ENCODE data around the gene ASIP.
"Not testable (repeated sequence)": the region's sequence is repeated elsewhere in the genome, so short reads cannot be mapped to it uniquely, and the experiment has no call there.

Gene ASIP, protein sequence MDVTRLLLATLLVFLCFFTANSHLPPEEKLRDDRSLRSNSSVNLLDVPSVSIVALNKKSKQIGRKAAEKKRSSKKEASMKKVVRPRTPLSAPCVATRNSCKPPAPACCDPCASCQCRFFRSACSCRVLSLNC

DNA sequence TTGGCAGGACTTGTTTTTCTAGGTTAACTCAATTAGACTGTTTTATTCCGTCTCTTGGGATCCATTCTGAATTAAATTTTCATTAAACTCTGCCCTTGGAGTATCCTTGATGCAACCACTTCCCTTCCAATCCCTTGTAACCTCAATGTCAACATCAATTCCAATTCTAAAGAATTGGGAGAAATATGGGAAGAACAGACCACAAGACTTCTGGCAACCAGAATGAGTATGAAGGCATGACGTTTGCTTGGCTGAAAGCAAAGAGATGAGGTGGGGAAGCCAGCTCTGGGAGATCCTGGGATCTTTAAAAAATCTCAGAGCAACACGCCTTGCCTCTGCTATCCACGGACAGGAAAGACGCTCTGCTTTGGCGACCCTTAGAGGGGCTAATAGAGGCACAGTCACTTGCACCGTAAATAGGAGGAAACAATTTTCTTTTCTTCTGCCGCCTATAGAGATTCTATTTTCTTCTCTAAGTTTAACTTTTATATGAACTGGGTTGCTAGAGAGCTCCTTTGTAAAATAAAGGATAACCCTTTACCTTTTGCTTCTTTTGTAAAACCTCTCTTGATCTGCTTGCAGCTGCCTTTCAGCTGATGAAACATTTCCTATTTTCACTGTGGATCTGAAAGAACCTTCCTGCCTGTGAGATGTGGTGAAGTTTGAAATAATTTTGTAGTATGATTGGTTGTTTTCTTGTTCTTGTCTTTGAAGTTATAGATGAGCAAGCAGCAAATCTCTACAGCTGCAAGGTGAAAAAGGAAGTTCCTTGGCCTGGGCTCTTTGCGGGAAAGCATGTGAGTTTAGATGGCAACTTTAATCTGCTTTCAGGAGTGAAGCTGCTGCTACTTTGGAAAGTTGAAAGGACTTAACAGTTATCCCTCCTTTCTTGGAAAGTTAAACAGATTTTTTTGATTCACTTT lies at the start of gene ASIP:
ASIP (plus strand) TSS at position 731 of the 923 bp plus-strand sequence. CDS start 18,952 bp downstream, outside the sequence.
- DNase-seq: no peak

DNA sequence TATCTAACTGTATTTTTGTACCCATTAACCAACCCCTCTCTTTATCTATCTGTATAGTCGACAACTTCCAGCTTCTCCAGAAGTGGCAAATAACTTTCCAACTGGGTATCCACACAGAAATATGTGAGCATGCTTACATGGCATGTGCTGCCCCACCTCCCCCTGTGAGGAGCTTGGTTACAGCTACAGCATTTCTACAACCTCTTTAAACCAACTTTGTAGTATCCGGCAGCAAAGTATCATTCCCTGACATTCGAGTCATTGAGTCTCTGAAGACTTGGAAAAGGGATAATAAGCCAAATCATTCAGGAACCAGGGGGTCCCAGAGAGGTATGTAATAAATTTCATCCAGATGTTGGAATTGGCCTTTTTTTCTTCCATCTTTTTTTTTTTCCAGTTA lies 48.2 kb upstream of the ASIP start:
- DNase-seq: no peak

DNA sequence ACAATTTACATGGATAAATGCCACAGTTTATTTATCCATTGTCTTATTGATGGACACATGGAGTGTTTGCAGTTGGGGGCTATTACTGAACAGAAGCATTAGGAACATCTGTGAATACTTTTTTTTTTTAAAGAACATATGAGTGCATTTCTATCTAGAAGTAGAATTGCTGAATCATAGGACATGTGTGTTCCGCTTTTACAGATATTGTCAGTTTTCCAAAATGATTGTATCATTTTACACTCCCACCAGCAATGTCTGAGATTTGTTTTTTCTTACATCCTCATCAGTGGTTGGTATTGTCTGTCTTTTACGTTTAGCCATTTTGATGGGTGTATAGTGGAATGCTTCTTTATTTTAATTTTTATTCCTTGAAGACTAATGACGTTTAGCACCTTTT lies 42.0 kb upstream of the ASIP start:
- no peak for DNase-seq

DNA sequence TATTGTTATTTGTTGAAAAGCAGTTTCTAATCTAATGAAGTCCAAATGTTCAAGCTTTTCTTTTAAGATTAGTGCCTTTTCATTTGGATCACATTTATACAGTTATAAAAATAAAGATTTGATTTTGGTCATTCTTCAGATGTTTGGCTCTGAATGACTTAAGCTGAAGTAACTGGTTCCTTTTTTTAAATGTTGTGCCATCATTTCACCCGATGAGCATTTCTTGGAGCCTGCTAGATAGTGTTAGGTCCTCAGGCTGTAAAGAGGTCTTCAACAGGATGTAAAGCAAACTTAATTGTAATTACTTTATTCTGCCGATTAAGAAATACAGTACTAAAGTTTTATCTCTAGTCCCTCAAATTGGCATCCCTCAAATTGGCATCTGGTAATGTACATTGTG lies 41.2 kb upstream of the ASIP start:
- no peak for DNase-seq

DNA sequence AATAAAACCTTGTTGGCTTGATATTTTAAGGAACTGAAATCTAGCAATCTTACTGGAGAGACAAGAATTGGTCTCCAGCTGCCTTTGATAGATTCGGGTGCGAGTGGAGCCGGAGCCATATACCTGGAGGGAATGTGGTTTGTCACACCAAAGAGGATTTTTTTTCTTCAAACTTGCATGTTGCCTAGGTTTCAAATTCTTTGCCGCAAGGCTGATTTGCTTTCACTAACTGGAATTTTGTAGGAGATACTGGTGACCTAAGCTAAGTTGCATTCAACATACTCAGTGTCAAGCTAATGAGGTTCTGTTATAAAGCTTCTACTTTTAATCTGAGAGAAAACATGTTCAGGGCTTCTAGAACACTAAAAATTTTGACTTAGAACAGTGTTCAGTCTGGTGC lies 39.7 kb upstream of the ASIP start:
- DNase-seq: no peak

DNA sequence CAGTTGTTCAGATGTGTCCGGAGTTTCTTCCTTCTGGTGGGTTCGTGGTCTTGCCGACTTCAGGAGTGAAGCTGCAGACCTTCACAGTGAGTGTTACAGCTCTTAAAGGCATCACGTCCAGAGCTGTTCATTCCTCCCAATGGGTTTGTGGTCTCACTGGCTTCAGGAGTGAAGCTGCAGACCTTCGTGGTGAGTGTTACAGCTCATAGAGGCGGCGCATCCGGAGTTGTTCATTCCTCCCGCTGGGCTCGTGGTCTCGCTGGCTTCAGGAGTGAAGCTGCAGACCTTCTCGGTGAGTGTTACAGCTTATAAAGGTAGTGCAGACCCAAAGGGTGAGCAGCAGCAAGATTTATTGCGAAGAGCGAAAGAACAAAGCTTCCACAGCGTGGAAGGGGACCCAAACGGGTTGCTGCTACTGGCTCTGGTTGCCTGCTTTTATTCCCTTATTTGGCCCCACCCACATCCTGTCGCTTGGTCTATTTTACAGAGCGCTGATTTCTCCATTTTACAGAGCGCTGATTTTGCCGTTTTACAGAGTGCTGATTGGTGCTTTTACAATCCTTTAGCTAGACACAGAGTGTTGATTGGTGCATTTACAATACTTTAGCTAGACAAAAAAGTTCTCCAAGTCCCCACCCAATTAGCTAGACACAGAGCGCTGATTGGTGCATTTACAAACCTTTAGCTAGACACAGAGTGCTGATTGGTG lies 35.9 kb upstream of the ASIP start:
- DNase-seq: not testable (repeated sequence)

DNA sequence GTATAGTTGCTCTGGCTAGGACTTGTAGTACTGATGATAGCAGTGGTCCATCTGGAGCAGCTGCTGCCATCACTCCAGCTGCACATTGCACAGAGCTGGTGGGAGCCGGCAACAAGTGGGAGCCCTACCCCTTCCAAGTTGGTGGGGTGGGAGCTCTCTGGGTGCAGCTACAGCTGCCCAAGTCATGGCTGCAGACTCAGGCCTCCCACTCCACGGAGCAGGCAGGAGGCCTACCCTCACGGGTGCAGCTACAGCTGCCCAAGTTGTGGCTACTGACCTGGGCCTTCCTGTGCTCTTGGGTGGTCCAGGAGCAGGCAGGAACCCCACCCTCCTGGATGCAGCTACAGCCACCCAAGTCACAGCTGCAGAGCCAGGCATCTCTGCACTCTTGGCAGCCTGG lies 32.1 kb upstream of the ASIP start:
- no peak for DNase-seq

DNA sequence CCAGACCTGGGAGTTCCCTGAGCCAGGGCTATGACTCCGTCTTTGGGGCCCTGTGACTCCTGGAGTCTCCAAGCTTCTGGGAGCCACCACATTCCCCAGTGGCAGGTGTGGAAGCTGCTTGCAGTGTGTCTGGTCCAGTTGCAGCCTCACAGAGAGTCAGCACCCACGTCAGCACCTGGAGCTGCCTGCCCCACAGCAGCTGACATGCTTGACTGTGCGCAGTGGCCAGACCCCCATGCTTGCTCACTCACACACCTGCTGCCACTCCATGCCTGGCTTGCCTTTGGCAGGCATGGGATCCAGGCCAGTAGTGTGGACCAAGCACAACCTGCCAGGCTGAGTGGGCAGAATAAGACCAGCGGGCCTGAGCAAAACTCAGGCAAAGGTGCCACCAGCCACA lies 31.0 kb upstream of the ASIP start:
- DNase-seq: no peak

DNA sequence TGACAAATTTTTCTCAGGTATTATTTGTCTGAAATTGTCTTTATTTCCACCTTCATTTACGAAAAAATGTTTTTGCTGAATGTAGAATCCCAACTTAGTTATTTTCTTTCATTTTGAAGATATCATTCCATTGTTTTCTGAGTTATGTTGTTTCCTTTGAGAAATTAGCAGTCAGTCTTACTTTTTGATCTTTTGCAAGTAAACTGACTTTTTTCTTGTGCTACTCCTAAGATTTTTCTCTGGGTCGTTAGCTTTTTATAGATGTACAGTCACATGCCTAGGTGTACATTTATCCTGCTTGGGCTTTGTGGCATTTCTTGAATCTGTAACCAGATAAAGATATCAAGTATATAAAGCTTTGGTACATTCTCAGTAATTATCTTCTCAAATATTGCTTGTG lies 29.6 kb upstream of the ASIP start:
- no peak for DNase-seq

DNA sequence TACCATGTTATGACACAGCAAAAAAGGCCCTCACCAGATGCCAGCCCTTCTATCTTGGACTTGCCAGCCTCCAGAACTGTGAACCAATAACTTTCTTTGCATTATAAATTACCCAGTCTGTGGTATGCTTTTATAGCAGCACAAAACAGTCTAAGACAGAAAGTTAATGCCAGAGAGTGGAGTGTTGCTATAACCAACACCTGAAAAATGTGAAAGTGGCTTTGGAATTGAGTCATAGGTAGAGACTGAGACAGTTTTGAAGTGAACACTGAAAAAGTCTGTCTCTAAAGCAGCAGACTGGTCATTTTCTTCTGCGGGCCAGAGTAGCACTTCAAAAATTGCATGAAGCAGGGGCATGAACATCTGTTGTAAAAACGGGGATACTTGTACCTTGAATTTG lies 28.0 kb upstream of the ASIP start:
- no peak for DNase-seq

DNA sequence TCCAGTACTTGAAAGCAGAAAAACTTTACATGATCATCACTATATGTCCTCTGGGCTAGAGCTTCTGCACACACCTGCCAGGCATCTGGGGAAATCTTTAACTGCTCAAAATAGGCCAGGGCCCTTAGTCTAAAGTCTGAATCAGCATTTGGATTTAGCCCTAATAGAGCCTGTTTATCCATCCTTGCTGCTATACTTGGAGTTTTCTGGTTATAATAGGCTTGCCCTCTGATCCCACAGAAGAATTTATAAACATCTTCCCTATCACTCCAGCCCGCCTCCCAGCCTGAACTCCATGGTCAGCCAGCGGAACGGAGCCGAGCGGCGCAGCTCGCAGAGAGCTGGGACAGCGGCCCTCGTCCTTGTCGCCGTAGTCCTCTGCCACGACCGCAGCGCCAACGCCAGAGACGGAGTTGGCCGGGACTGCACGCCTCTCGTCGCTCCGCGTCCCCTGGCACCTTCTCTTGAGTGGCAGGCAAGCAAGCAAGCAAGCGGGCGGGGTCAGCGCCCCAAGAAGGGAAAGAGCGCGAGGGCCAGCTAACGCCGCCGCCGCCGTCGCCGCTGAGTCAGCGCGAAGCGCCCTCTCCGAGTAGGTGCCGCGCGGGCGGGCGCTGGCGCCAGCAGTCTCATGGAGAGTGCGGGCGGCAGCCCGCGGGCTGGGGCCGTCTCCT lies 25.4 kb upstream of the ASIP start:
- DNase-seq: no peak

DNA sequence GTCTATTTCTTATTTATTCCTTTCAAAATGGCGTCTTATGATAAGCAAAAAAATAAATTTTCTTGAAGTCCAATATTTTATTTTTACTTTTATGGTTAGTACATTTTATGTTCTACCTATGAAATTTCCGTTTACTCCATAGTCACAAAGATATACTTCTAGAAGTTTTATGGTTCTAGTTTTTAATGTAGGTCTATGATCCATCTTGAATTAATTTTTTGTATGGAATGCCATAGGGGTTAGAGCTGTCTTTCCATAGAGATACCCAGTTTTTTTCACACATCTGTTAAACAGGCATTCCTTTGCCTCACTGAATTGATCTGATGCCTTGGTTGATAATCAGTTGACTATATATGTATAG lies 24.9 kb upstream of the ASIP start:
- DNase-seq: no peak

DNA sequence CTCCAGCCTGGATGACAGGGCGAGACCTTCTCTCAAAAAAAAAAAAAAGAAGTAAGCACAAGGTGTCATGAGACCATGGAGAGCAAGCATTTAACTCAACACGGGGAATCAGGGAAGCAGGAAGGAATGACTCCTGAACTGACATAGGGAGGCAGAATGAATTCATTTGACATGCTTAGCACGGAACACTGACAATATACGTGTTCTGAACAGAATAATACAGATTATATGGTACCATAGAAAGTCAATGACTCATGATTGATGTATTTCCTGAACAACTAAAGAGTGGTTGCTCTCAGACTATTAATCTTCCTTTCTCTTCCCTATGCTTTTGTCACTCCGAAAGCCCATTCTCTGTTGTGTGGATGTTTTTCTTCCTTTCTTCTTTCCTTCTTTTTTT lies 20.7 kb upstream of the ASIP start:
- no peak for DNase-seq

DNA sequence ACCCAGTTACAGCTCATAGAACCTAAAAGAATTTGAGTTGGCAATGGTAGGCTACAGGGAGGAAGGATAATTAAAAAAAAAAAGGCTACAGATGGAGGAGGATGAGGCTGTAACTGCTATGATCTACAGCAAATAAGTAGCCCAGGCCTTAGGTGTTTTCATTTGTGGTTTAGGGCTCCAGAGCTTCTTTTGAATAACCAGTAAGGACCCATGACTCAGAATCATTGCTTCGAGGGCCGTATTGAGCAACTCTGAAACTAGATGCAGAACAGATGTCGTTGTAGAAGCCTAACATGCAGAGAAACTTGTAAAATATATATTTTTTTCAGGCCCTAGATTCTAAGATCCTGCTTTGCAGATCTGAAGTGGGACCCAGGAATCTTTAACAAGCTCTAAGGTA lies 19.0 kb upstream of the ASIP start:
- DNase-seq: no peak

DNA sequence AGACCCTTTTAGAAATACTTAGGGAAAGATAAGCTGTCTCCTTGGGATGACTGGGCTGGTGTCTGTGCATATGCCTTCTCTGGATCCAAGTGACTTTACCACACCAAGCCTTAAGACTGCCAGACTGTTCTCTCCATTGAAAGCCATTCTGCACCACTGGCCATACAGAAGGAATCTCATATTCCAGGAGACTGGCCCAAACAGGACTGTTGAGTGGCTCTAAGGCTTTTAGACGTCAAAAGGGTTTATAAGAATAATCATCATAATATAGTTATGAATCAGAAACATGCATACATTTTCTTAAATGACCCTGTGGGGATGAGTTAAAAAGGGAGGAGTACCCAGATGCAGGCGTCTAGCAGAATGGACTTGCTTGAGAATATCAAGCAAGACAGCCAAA lies 17.0 kb upstream of the ASIP start:
- DNase-seq: not testable (repeated sequence)

DNA sequence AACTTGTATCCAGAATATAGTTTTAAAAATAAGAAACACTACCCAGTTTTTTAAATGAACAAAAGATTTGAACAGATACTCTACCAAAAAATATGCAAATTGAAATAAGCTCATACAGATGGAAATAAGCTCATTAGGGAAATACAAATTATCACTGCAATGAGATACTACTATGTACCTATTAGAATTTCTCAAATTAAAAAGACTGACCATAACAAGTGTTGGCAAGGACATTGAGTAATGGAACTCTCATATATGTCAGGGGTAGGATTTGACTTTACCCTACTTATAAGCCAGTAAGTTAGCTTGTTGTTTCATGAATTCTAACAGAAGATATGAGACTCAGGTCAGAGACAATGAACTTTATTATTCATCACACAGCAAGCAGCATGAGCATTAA lies 9.6 kb upstream of the ASIP start:
- no peak for DNase-seq

DNA sequence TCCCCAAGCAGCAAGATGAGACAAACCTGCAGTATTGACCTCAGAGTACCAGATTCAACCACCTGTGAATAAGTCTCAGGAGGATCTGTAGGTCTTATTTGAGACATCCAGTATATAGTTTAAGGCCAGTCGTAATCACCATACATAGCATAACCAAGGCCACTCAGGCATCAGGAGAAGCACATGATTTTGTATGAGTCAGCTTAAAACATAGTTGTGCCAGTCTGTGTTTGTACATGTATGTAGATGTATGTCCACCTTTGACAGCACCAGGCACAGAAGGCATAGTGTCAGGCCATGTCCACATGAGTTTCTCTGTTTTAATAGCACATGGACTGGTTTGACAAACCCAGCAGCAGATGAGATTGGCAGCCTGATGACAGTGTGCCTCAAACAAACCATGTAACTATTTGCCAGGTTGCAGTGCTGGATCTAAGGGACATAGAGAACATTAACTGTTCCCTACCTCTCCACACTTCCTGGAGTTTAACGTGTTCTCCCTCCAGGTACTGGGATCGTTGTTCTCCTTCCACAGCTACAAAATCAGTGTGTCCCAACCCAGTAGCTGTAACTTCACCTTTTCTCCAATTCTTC lies 8.6 kb upstream of the ASIP start:
- no peak for DNase-seq

DNA sequence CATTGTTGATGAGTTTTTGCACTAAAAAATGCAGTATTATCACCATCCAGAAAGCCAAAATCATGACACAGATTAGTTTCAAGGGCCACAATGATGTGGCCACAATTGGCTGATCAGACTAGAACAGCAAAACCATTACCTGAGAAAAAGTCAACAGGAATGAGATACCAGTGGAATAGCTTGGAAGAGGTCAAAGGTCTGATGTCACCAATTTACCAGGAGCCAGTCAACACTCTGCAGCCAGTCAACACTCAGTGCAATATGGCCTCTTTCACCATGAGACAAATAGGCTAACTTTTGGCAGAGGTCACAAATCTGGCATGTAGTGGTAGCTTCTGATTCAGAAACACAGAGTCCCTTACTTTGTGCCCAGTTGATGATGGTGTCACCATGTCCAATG lies 7.5 kb upstream of the ASIP start:
- DNase-seq: no peak

DNA sequence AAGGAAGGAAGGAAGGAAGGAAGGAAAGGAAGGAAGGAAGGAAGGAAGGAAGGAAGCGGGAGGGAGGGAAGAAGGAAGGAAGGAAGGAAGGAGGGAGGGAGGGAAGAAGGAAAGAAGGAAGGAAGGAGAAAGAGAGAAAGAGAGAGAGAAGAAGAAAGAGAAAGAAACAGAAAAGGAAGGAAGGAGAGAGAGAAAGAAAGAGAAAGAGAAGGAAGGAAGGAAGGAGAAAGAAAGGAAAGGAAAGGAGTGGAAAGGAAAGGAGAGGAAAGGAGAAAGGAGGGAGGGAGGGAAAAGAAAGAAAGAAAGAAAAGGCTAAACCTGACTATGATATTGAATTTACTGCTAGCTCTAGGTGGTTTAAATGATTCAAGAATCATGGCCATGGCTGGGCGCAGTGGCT lies 5.3 kb upstream of the ASIP start:
- DNase-seq: no peak

DNA sequence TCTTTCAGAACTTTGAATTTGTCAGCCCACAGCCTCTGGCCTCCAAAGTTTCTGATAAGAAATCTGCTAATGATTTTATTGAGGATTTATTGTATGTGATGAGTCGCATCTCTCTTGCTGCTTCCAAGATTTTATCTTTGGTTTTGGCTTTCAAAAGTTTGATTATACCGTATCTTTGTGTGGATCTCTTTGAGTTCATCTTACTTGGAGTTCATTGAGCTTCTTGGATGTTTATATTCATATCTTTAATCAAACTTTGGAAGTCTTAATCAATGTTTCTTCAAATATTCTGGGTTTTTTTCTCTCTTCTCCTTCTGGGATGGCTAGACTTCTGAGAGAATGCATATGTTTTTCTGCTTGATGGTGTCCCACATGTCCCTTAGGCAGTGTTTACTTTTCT lies 3.3 kb upstream of the ASIP start:
- no peak for DNase-seq

DNA sequence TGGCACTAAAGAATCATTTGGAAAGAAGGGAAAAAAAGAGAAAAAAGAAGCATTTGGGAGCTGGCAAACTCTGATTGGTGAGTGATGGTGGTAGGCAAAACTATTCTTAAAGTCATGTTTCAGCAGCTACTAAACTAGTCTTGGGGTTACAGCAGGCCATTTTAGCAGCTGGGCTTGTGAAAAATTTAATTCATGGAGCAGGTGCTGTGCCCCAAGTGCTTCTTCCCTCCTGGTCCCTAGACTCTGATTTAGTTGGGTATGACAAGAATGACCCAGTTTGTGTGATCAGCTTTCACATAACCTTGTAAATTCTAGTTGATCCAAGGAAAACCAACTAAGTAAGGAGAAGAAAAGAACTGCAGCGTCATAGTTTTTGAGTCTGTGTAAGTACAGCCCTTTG lies 1.1 kb upstream of the ASIP start:
- no peak for DNase-seq

DNA sequence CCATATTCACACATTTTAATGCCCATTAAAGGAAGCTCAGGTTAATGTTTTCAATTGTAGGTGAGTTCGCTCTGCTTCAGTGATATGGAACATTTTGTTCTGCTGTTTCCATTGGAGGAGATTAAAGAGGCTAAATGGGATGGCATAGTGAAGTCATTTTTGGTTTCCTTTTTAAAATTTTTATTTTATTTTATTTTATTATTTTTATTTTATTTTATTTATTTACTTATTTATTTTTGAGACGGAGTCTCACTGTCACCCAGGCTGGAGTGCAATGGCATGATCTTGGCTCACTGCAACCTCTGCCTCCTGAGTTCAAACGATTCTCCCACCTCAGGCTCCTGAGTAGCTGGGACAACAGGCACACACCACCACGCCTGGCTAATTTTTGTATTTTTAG lies 792 bp downstream of the ASIP start:
- DNase-seq: not testable (repeated sequence)

DNA sequence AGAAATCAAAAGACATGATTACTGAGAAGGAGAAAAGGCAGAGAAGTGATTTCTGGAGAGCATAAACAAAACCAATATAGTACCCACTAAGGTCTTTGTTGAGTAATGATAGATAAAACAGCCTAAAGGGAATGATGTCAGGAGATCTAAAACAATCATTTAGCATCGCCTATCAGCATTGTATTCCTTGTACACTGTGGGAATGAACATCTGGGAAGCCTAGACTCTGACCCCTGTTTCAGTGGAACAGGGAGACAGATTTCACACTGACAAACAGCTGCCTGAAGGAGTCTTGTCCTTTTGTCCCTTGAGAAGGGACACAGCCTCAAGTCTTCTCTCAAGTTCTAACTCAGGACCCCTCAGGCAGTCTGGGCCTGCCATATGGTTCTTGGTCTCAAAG lies 1.7 kb downstream of the ASIP start:
- DNase-seq: no peak

All from GDM1 (cell line).